Transverse colon (tissue), 4 donors: ENCODE results near the gene SPPL3. TPM values are rescaled to one million over a fixed set of nuclear protein-coding genes. Genes with fewer than 3 reads are reported as not detected.

Experiments
- DNase-seq: peaks from one replicate; pipeline ENCODE4 v3.0.0-alpha.2; 2019
- H3K27ac ChIP-seq, 4 donors: fragments of 200-600 bp; sonication (generic); 2 replicates each; pipeline ENCODE4 v1.5.1; 2016 to 2018; ENCODE audit warnings: inconsistent platforms in 4 of 4
- H3K27me3 ChIP-seq: fragments of 200-600 bp; sonication (generic); 2 replicates; pipeline ENCODE4 v1.5.1; 2017; ENCODE audit warnings: inconsistent platforms
- H3K36me3 ChIP-seq, 4 donors: fragments of 200-600 bp; sonication (generic); 2 replicates each; pipeline ENCODE4 v1.5.1; 2017 to 2019; ENCODE audit warnings: inconsistent platforms in 4 of 4
- H3K4me1 ChIP-seq, 4 donors: fragments of 200-600 bp; sonication (generic); 2 replicates each; pipeline ENCODE4 v1.5.1; 2017 to 2020; ENCODE audit warnings: inconsistent platforms in 4 of 4
- H3K4me3 ChIP-seq, 4 donors: fragments of 200-600 bp; sonication (generic); 1 replicate in 1 of 4; 2 replicates in 3 of 4; pipeline versions ENCODE4 v1.5.1 to v1.6.1; 2017 to 2019; ENCODE audit warnings: inconsistent platforms in 4 of 4
- H3K9me3 ChIP-seq, 2 donors: fragments of 200-600 bp; sonication (generic); 2 replicates each; pipeline ENCODE4 v1.5.1; 2017 to 2019; ENCODE audit warnings: inconsistent platforms in 2 of 2
- EP300 ChIP-seq: sonication (generic); formaldehyde crosslinking; IDR thresholded peaks from one replicate; pipeline ENCODE4 v1.6.1; 2017; ENCODE audit warnings: antibody characterized with exemption, low read depth
- POLR2A ChIP-seq: fragments of 450-650 bp; IDR thresholded peaks from one replicate; pipeline ENCODE4 v1.6.1; 2016; ENCODE audit warnings: antibody characterized with exemption, mild to moderate bottlenecking, moderate library complexity
- POLR2AphosphoS5 ChIP-seq, 3 donors: sonication (generic); formaldehyde crosslinking; IDR thresholded peaks; one replicate each; pipeline ENCODE4 v1.6.1; 2016; ENCODE audit warnings: antibody characterized with exemption in 3 of 3
- WGBS, 2 donors: methylation state at CpG; one replicate each; pipeline ENCODE4 v1.1.5; 2018; ENCODE audit warnings: low coverage in 1 of 2; 5-methylcytosine and 5-hydroxymethylcytosine counted together
- in situ Hi-C, 4 donors: fragments of 200-750 bp; cut with MboI; loops; one replicate each; pipeline versions ENCODE4 v1.15.0 to v1.15.1; 2017; ENCODE audit warnings: low sequenced_read_pairs in 3 of 4, low pct_ligation_motif_present in 1 of 4, low pct_unique_long_range_greater_than_20kb in 1 of 4
- intact Hi-C: fragments of 100-400 bp; cut with DNase I; formaldehyde crosslinking; loops from one replicate; pipeline ENCODE4 v1.15.1; 2023; ENCODE audit warnings: low total_unique reads
- total RNA-seq, 4 donors: library from RNA; depleted of rRNA; stranded (reverse); fragments of >200 nt; gene quantifications; one replicate each; pipeline ENCODE4 v1.1.0, GENCODE V29; 2016
- TF ChIP-seq, protein P1 (sequence below), 5 experiments: fragments of 200-600 bp in 3 of 5; fragments of 450-650 bp in 2 of 5; sonication (generic) in 3 of 5; IDR thresholded peaks; 1 replicate in 2 of 5; 2 replicates in 3 of 5; pipeline ENCODE4 v1.5.1; 2016 to 2017; ENCODE audit warnings: antibody characterized with exemption in 5 of 5, inconsistent platforms in 3 of 5, mild to moderate bottlenecking in 2 of 5, moderate library complexity in 1 of 5

The SPPL3 gene
- total RNA-seq, 4 donors from 2014 or later, result 34.7 to 45.4 (median 41.6) TPM

DNA sequence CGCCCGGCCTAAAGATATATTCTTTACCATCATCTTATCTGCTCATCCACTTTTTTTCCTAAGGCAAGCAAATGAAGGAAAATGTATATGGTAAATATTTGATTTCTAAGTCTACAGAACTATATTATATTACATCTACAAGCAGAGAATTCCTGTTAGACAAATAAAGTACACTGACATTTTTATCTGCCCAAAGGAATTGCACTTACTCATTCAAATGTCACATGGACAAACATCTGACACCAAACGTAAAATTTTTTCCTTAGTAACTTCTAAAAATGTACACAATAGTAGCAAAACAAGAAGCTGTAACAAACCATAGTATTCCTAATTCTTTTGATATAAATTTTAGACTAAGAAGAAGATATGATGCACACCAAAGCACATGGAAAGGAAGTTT is 51.0 kb downstream of the SPPL3 start:
- intact Hi-C loops (no loop called here), in situ Hi-C loops (no loop called here)
- Histone ChIP-seq H3K27ac (no peak overlapping the region), H3K9me3 (no peaks in the 10 kb centered on the region), H3K4me1 (peaks cover 4 to 74% (median 28%) of the 10 kb centered on the region in 4 donors), H3K4me3 (no peak overlapping the region), H3K27me3 (no peaks in the 10 kb centered on the region), H3K36me3 (no peaks in the 10 kb centered on the region)
- TF ChIP-seq, protein P1, sequence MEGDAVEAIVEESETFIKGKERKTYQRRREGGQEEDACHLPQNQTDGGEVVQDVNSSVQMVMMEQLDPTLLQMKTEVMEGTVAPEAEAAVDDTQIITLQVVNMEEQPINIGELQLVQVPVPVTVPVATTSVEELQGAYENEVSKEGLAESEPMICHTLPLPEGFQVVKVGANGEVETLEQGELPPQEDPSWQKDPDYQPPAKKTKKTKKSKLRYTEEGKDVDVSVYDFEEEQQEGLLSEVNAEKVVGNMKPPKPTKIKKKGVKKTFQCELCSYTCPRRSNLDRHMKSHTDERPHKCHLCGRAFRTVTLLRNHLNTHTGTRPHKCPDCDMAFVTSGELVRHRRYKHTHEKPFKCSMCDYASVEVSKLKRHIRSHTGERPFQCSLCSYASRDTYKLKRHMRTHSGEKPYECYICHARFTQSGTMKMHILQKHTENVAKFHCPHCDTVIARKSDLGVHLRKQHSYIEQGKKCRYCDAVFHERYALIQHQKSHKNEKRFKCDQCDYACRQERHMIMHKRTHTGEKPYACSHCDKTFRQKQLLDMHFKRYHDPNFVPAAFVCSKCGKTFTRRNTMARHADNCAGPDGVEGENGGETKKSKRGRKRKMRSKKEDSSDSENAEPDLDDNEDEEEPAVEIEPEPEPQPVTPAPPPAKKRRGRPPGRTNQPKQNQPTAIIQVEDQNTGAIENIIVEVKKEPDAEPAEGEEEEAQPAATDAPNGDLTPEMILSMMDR (IDR thresholded peaks at IDR 0.05), result no peak
- TF ChIP-seq POLR2A (no peak), EP300 (no peak), POLR2AphosphoS5 (IDR thresholded peaks at IDR 0.05) (no peak)
- 72 to 83% methylated on average over 3 of the region's 3 CpGs for WGBS, 2 donors
- DNase-seq, result no peak

GRCh38 chr12:120851944-120852343 is 52.2 kb downstream of the SPPL3 start:
- H3K4me1 ChIP-seq, result peaks cover 4 to 78% (median 37%) of the 10 kb centered on the region in 4 donors
- DNase-seq, result no peak
- no peak overlapping the region for H3K4me3 ChIP-seq
- no peaks in the 10 kb centered on the region for H3K27me3 ChIP-seq
- intact Hi-C loops, result no loop called here
- TF ChIP-seq EP300 (no peak), POLR2AphosphoS5 (IDR thresholded peaks at IDR 0.05) (no peak), POLR2A (no peak)
- TF ChIP-seq, protein P1 (IDR thresholded peaks at IDR 0.05), result no peak
- in situ Hi-C loops, result no loop called here
- H3K9me3 ChIP-seq, result no peaks in the 10 kb centered on the region
- H3K36me3 ChIP-seq, result no peaks in the 10 kb centered on the region
- H3K27ac ChIP-seq, result no peak overlapping the region
- WGBS, 2 donors, result 64% methylated on average over 3 to 4 of the region's 4 CpGs

- Histone ChIP-seq H3K27ac (no peak overlapping the region), H3K4me3 (no peak overlapping the region), H3K36me3 (no peaks in the 10 kb centered on the region), H3K4me1 (peaks cover 4 to 78% (median 36%) of the 10 kb centered on the region in 4 donors), H3K27me3 (no peaks in the 10 kb centered on the region), H3K9me3 (no peaks in the 10 kb centered on the region)
- peak; percentile 19 for DNase-seq
- intact Hi-C loops, result no loop called here
- WGBS, 2 donors, result 76 to 77% methylated on average over 3 to 7 of the region's 7 CpGs
- in situ Hi-C loops, result no loop called here
- TF ChIP-seq EP300 (no peak), POLR2A (no peak), POLR2AphosphoS5 (IDR thresholded peaks at IDR 0.05) (no peak)
- TF ChIP-seq, protein P1 (IDR thresholded peaks at IDR 0.05), result no peak
These were observed 52.7 kb downstream of the SPPL3 start for GRCh38 chr12:120851444-120851843.

GRCh38 chr12:120849765-120850164 is 54.4 kb downstream of the SPPL3 start:
- Histone ChIP-seq H3K4me1 (peaks cover 4 to 78% (median 36%) of the 10 kb centered on the region in 4 donors), H3K4me3 (no peak overlapping the region), H3K27me3 (no peaks in the 10 kb centered on the region), H3K36me3 (no peaks in the 10 kb centered on the region), H3K9me3 (no peaks in the 10 kb centered on the region), H3K27ac (peak overlapping the region in 2 of 4 donors; percentile 5 to 45)
- no peak for DNase-seq
- no peak for TF ChIP-seq POLR2A
- in situ Hi-C loops, result no loop called here
- 61 to 67% methylated on average over 2 of the region's 2 CpGs for WGBS, 2 donors
- intact Hi-C loops, result no loop called here

GRCh38 chr12:120847814-120848213 is 56.3 kb downstream of the SPPL3 start:
- WGBS, 2 donors, result 40% methylated on average over 1 to 3 of the region's 3 CpGs
- Histone ChIP-seq H3K27me3 (no peaks in the 10 kb centered on the region), H3K4me3 (no peak overlapping the region), H3K36me3 (no peaks in the 10 kb centered on the region), H3K9me3 (no peaks in the 10 kb centered on the region), H3K27ac (no peak overlapping the region), H3K4me1 (peaks cover 0 to 65% (median 32%) of the 10 kb centered on the region in 4 donors)
- intact Hi-C loops (no loop called here), in situ Hi-C loops (no loop called here)
- TF ChIP-seq POLR2AphosphoS5 (IDR thresholded peaks at IDR 0.05), result no peak
- TF ChIP-seq, protein P1 (IDR thresholded peaks at IDR 0.05), result no peak
- no peak for TF ChIP-seq EP300
- no peak for TF ChIP-seq POLR2A
- no peak for DNase-seq
